Choroid plexus epithelial cell (primary cell): ENCODE results near the gene ZNF382.

Source experiments
- DNase-seq: peaks from one replicate; pipeline ENCODE4 v3.0.0-alpha.2; 2010; ENCODE audit warnings: low read depth
- H3K4me3 ChIP-seq: 2 replicates; pipeline ENCODE4 v1.5.1; 2011; ENCODE audit warnings: low read depth, mild to moderate bottlenecking, control low read depth, low read length, moderate library complexity
- CTCF ChIP-seq: conservative IDR thresholded peaks from 2 replicates; pipeline ENCODE4 v1.5.1; 2011; ENCODE audit warnings: low read depth, mild to moderate bottlenecking, control low read depth, inconsistent platforms, low read length, moderate library complexity

ZNF382 gene

GRCh38 chr19:36605101-36605876 lies at the start of gene ZNF382:
TSS of gene ZNF382 (plus strand) at chr19:36605313. CDS start at chr19:36609915, 4,602 bp downstream.
- no peak for TF ChIP-seq CTCF
- peak within 1 kb of the TSS; percentile 86 for H3K4me3 ChIP-seq
- peak; percentile 71 for DNase-seq

GRCh38 chr19:36564391-36564790 lies 40.7 kb upstream of the ZNF382 start:
- H3K4me3 ChIP-seq = no peak overlapping the region
- DNase-seq = no peak
- no peak for TF ChIP-seq CTCF

GRCh38 chr19:36572593-36573019 lies 32.5 kb upstream of the ZNF382 start:
- TF ChIP-seq CTCF = no peak
- H3K4me3 ChIP-seq = peak overlapping the region; percentile 79
- DNase-seq = no peak

GRCh38 chr19:36573020-36573894 lies 31.9 kb upstream of the ZNF382 start, which contains the start of gene ZNF529:
TSS of gene ZNF529 (minus strand) at chr19:36573292. CDS start at chr19:36572346, 946 bp downstream.
- peak within 1 kb of the TSS; percentile 79 for H3K4me3 ChIP-seq
- peak; percentile 93 for DNase-seq
- peak; percentile 7 for TF ChIP-seq CTCF

GRCh38 chr19:36573895-36574720 lies 31.0 kb upstream of the ZNF382 start:
- peak overlapping the region; percentile 79 for H3K4me3 ChIP-seq
- DNase-seq = peak; percentile 73
- no peak for TF ChIP-seq CTCF

GRCh38 chr19:36574741-36575140 lies 30.4 kb upstream of the ZNF382 start:
- peak overlapping the region; percentile 79 for H3K4me3 ChIP-seq
- peak; percentile 2 for DNase-seq
- TF ChIP-seq CTCF = no peak
